Measurements from ENCODE around the gene CFDP1.

Gene CFDP1

DNA sequence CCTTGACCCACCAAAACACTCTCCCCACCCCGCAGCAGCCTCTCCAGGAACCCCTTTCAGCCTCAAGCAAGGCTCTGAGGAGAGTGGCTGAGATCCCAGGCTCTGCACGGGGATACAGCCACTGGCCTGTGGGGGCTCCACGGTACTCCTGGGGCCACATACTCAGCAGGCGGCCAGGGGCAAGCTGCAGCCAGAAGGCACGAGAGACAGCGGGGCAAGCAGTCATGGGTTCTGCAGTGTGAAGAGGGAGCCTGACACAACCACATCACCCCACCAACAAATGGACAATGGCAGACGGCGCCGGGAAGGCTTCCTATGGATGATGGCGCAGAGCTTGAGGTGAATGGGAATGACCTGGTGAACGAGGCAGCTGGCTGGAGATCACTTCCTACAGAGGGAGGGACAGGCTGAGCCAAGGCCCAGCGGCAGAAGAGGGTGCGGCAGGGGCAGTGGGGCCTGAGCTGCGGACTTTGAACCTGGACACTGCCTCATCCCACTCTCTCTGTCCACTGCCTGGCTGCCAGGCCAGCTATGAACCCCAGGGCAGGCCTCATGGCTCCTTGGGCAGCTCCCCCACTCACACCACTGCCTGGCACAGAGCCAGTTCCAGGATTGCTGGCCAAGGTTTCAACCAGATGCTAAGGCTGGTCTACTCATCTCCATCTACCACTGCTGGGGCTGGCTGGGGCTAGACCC is 171.1 kb downstream of the CFDP1 start:
- DNase-seq = no peak

- DNase-seq = no peak
These were observed 171.7 kb downstream of the CFDP1 start for GRCh38 chr16:75261590-75262078.

DNA sequence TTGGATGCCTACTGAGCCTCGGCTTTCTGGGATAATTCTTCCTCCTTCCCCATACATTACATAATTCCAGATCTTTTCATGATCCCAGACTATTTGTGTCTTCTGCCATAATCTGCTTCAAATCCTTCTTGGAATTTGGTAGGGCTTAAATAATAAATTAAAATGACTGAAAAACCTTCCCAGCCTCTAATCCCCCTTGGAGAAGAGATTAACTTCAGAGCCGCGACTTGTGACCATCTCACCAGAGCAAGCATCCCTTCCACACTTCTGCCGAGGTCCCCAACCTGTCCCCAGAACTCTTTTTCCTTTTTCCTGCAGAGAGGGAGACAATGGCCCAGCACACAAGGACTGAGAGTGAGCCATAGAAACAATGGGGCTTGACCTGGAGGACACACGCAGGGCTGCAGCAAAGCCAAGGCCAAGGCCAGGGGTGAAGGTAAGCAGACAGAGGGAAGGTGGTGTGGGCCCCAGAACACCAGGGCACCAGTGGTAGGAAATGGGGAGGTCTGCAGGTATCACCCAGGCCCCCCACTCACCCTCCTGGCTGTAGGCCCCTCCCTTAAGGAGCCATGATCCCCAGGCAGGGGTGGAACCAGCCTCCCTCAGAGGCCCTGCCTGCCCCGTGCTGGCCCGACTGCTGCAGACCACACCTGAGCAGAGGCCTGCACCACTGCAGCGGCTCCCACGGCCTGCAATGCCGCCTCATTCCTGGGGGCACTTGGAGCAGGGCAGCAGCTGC is 172.3 kb downstream of the CFDP1 start:
- no peak for DNase-seq

- DNase-seq = no peak
These were observed 174.5 kb downstream of the CFDP1 start for GRCh38 chr16:75258807-75259141.

GRCh38 chr16:75257886-75258806 is 175.2 kb downstream of the CFDP1 start:
- DNase-seq = no peak

GRCh38 chr16:75256696-75257343 is 176.5 kb downstream of the CFDP1 start:
- no peak for DNase-seq

DNA sequence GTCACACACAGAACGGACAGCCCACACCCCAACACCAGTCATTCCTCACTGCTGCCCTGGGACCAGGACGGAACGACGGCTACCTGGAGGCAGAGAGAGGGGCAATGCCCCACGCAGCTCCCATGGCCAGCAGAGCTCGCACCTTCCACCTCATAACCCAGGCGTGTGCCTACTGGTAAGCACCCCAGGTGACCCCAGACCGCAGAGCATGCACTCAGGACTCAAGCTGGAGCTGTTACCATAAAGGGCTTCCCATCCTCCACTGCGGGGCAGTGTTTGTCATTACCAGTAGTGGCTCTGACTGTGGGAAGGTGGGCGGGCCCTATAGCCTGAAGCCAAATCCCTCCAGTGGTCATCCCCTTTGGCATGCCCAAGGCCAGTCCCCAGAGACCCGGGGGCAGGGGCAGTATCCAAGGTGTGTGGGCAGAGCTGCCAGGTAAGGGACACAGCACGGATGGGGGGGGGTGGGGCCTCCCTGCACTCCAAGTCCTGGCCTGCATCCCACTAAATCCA is 177.2 kb downstream of the CFDP1 start:
- no peak for DNase-seq

DNA sequence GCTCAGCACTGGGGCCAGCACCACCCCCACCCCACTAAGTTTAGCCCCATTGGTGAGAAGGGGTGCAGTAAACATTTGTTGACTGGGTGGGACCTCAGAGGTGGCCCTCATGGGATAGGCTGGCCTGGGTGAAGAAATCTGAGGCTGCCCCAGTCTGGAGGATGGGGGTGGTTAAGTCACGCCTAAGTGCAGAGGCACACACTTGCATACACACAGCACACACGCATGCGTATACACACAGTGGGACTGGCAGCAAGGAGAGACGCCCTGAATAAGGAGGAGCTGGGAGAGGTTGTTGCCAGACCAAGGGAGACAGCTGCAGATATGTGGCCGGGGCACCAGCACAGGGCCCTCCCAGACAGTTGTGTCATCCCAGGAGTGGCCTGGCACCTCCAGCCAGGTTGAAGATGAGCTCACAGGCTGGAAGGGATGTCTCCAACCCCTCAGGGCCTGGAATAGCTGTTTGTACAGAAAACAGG is 178.9 kb downstream of the CFDP1 start:
- DNase-seq = no peak

DNA sequence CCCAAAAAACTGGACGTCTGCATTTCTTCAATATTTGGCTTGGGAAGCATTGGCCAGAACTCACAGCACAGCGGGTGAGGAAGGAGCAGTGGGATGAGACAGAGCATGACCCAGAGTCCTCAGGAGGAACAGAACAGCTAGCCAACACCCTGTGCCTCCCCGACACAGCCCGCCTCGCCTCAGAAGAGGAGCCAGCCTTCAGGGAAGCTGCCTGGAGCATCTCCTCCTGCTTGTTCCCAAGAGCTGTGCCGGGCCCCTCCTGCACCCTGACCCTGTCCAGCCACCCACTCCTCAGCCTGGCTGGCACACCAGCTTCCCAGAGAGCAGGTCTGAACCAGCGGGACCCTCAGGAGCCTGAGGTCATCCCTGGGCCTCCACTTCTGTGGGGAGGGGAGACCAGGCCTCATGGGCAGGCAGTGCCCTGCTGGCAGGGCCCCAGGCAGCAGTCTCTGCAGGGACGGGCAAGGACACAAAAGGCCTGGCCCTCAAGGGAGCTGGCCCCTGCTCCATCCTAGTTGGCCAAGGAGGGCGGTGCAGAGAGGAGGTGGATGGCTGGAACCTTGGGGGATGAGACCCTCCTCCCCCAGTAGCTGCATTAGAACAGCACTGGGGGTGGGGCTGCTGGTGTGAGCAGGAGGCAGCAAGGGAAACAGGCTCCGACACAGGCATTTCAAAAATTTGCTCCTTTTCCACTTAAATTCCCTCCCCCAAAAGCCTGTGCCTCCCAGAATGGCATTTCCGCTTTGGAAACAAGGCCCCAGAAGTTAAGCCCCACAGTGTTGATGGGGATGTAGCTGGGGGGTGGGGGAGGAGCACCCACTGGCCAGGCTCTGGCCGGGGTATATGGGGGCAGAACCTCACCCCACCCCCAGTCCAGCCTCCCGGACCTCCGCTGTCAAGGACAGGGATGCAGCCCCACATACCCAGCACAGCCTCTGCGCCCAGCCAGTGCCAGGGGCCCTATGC is 180.1 kb downstream of the CFDP1 start:
- no peak for DNase-seq

DNA sequence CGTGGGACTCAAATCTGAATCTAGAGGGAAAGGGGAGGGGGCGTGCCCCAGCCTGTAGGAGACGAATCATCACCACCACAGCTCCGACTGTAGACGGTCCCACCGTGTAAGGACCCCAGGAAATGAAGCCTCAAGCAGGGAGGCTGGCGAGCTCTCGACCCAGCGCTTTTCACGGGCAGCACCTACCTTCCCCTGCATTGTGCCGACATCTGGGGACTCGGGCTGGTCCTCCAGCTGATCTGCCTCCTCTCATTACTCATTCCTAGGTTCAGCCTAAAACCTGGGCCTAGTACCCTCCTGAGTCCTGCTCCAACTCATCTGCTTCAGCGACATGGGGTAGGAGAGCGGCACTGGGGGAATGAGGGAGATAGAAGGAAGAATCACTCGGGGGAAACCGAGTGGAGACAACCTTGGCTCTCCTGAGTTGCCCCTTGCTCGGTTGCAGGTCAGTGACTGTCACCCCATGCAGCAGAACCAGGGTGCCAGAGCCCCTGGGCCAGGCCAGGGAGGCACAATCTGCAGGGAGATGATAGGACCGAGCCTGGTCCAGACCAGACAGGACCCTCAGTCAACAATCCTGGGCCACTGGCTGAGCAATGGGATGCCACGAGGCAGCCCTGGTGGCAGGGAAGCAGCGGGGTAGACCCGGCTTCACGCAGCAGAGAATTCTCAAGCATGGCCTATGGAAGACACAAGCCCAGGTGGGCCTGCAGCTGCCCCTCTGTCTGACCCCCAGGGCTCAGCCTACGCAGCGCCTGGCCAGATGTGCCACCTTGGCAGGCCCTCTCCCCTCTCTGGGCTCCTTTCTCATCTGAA is 181.0 kb downstream of the CFDP1 start:
- no peak for DNase-seq

- no peak for DNase-seq
These were observed 181.8 kb downstream of the CFDP1 start, which contains the start of gene BCAR1 for GRCh38 chr16:75251280-75252048. Gene BCAR1 (minus strand): TSS chr16:75251624. CDS start chr16:75251482, 142 bp downstream.

GRCh38 chr16:75250809-75251279 is 182.5 kb downstream of the CFDP1 start:
- DNase-seq = no peak

- no peak for DNase-seq
These were observed 183.1 kb downstream of the CFDP1 start for GRCh38 chr16:75250089-75250808.

- no peak for DNase-seq
These were observed 183.9 kb downstream of the CFDP1 start for GRCh38 chr16:75249441-75249840.

GRCh38 chr16:75248536-75249380 is 184.5 kb downstream of the CFDP1 start:
- DNase-seq = no peak

- DNase-seq = no peak
These were observed 185.2 kb downstream of the CFDP1 start for GRCh38 chr16:75248142-75248535.

DNA sequence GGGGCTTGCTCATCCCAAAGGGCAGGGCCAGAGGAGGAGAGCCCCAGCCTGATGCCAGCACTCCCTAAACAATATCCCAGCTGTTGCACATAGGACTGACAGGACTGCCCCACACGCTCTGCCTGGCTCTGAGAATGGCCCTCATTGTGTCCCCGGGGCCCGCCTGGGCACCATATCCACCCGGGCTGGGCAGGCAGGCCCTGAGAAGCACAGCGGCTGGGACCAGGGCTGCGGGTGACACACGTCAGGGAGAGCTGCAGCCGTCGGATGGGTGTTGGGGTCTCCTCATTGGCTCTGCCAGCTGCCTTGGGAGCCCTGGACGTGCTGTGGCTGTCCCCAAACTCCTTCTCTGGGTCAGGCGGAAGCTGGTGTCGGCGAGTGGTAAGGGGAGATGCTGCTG is 186.1 kb downstream of the CFDP1 start:
- DNase-seq = no peak
